Keratinocyte (primary cell): ENCODE results near the gene RBM6. TPM values are rescaled to one million over a fixed set of nuclear protein-coding genes. Genes with fewer than 3 reads are reported as not detected.

Experiments
- DNase-seq: peaks from one replicate; pipeline ENCODE4 v3.0.0-alpha.2; 2011; ENCODE audit warnings: low read depth, missing footprints, low spot score
- FAIRE-seq: peaks from 2 replicates; lab custom pipeline; 2011; peaks lifted over from hg19 to GRCh38; lab: Jason Lieb, UNC
- H2AFZ ChIP-seq: 2 replicates; pipeline ENCODE4 v1.6.0; 2012; ENCODE audit warnings: low read length, control low read depth, inconsistent platforms; ENCODE audit not compliant: control insufficient read depth
- H3K27ac ChIP-seq: 2 replicates; pipeline ENCODE4 v1.5.1; 2011; ENCODE audit warnings: low read length; ENCODE audit not compliant: control insufficient read depth, insufficient read depth
- H3K27me3 ChIP-seq: 3 replicates; pipeline ENCODE4 v1.6.0; 2011; ENCODE audit warnings: low read length; ENCODE audit not compliant: control insufficient read depth, insufficient read depth; ENCODE audit errors: extremely low read depth
- H3K36me3 ChIP-seq, 2 experiments: 2 replicates in 1 of 2; 3 replicates in 1 of 2; pipeline ENCODE4 v1.5.1; 2011; ENCODE audit warnings: low read length in 2 of 2, mild to moderate bottlenecking in 1 of 2; ENCODE audit not compliant: control insufficient read depth in 2 of 2, insufficient read depth in 2 of 2; ENCODE audit errors: extremely low read depth in 1 of 2
- H3K4me1 ChIP-seq: 3 replicates; pipeline ENCODE4 v1.5.1; 2011; ENCODE audit warnings: low read length; ENCODE audit not compliant: control insufficient read depth, insufficient read depth; ENCODE audit errors: extremely low read depth
- H3K4me2 ChIP-seq: 3 replicates; pipeline ENCODE4 v1.6.0; 2011; ENCODE audit warnings: low read depth, low read length; ENCODE audit not compliant: control insufficient read depth, insufficient read depth; ENCODE audit errors: extremely low read depth
- H3K4me3 ChIP-seq, 3 experiments: fragments of 200-600 bp in 1 of 3; sonication (generic) in 1 of 3; 2 replicates in 2 of 3; 3 replicates in 1 of 3; pipeline ENCODE4 v1.5.1; 2011 to 2016; ENCODE audit warnings: low read length in 3 of 3, mild to moderate bottlenecking in 3 of 3, control low read depth in 2 of 3, inconsistent platforms in 1 of 3, low read depth in 1 of 3, mixed read lengths in 1 of 3, mixed run types in 1 of 3, moderate library complexity in 1 of 3; ENCODE audit not compliant: control insufficient read depth in 2 of 3, insufficient read depth in 2 of 3; ENCODE audit errors: extremely low read depth in 1 of 3
- H3K79me2 ChIP-seq: 2 replicates; pipeline ENCODE4 v1.6.0; 2012; ENCODE audit warnings: low read length; ENCODE audit not compliant: control insufficient read depth, insufficient read depth
- H3K9ac ChIP-seq: 3 replicates; pipeline ENCODE4 v1.6.0; 2011; ENCODE audit warnings: low read length; ENCODE audit not compliant: control insufficient read depth, insufficient read depth; ENCODE audit errors: extremely low read depth
- H3K9me1 ChIP-seq: 3 replicates; pipeline ENCODE4 v1.6.0; 2011; ENCODE audit warnings: low read length; ENCODE audit not compliant: control insufficient read depth, insufficient read depth; ENCODE audit errors: extremely low read depth
- H3K9me3 ChIP-seq: 2 replicates; pipeline ENCODE4 v1.5.1; 2012; ENCODE audit warnings: low read depth, low read length; ENCODE audit not compliant: control insufficient read depth
- H4K20me1 ChIP-seq: 3 replicates; pipeline ENCODE4 v1.6.0; 2011; ENCODE audit warnings: low read length; ENCODE audit not compliant: control insufficient read depth, insufficient read depth; ENCODE audit errors: extremely low read depth
- EZH2 ChIP-seq: IDR thresholded peaks from one replicate; pipeline ENCODE4 v1.6.1; 2012; ENCODE audit warnings: inconsistent platforms, mild to moderate bottlenecking, low read length, moderate library complexity
- dilution Hi-C: fragments of 300-500 bp; cut with MboI; formaldehyde crosslinking; loops from one replicate; pipeline ENCODE4 v1.7.0; 2020; ENCODE audit warnings: low sequenced_read_pairs; ENCODE audit not compliant: extremely low pct_ligation_motif_present
- polyA plus RNA-seq, 5 experiments: library from polyadenylated mRNA; depleted of rRNA in 3 of 5; stranded (reverse) in 3 of 5; stranded (forward) in 1 of 5; unstranded in 1 of 5; fragments of >200 nt; gene quantifications; 1 replicate in 1 of 5; 2 replicates in 3 of 5; 3 replicates in 1 of 5; pipeline versions ENCODE4 v1.2.1 to v1.2.3, GENCODE V29; 2011 to 2012; ENCODE audit warnings: missing spikeins in 2 of 5, low read depth in 1 of 5, low replicate concordance in 1 of 5
- TF ChIP-seq, protein P1 (sequence below), 3 experiments: IDR thresholded peaks in 1 of 3; conservative IDR thresholded peaks in 1 of 3; optimal IDR thresholded peaks in 1 of 3; 2 replicates in 2 of 3; 3 replicates in 1 of 3; pipeline versions ENCODE3 to v1.5.1; 2011; ENCODE audit warnings: low read length in 3 of 3, mild to moderate bottlenecking in 3 of 3, moderate library complexity in 2 of 3, control low read depth in 1 of 3, inconsistent platforms in 1 of 3; ENCODE audit not compliant: insufficient read depth in 2 of 3; ENCODE audit errors: extremely low read depth in 1 of 3

Gene RBM6
- polyA plus RNA-seq, 1 donor (not counting 4 experiments of a cell fraction or from before 2014, with no cell fraction given), result 43.2 TPM

- no peaks in the 10 kb centered on the region for H3K9me1 ChIP-seq
- H4K20me1 ChIP-seq, result peaks cover 6% of the 10 kb centered on the region
- FAIRE-seq, result no peak
- H3K27ac ChIP-seq, result no peak overlapping the region
- H3K4me1 ChIP-seq, result peaks cover 21% of the 10 kb centered on the region
- no peak overlapping the region for H3K9ac ChIP-seq
- DNase-seq, result no peak
- TF ChIP-seq, protein P1, sequence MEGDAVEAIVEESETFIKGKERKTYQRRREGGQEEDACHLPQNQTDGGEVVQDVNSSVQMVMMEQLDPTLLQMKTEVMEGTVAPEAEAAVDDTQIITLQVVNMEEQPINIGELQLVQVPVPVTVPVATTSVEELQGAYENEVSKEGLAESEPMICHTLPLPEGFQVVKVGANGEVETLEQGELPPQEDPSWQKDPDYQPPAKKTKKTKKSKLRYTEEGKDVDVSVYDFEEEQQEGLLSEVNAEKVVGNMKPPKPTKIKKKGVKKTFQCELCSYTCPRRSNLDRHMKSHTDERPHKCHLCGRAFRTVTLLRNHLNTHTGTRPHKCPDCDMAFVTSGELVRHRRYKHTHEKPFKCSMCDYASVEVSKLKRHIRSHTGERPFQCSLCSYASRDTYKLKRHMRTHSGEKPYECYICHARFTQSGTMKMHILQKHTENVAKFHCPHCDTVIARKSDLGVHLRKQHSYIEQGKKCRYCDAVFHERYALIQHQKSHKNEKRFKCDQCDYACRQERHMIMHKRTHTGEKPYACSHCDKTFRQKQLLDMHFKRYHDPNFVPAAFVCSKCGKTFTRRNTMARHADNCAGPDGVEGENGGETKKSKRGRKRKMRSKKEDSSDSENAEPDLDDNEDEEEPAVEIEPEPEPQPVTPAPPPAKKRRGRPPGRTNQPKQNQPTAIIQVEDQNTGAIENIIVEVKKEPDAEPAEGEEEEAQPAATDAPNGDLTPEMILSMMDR (optimal IDR thresholded peaks at IDR 0.05 in 1 of 3, IDR thresholded peaks at IDR 0.05 in 1 of 3, conservative IDR thresholded peaks at IDR 0.05 in 1 of 3; ENCODE audit: extremely low read depth in 1 of 3, insufficient read depth in 2 of 3, low read length in 3 of 3), result no peak
- no peak for TF ChIP-seq EZH2
- H3K4me3 ChIP-seq, result no peak overlapping the region
- no peaks in the 10 kb centered on the region for H3K79me2 ChIP-seq
- H3K36me3 ChIP-seq, result peaks cover 32 to 33% of the 10 kb centered on the region in 2 experiments
- dilution Hi-C loops, result no loop called here
- no peaks in the 10 kb centered on the region for H3K27me3 ChIP-seq
- no peak overlapping the region for H2AFZ ChIP-seq
- H3K9me3 ChIP-seq, result no peaks in the 10 kb centered on the region
- H3K4me2 ChIP-seq, result no peak overlapping the region
These were observed 180.6 kb downstream of the RBM6 start for GRCh38 chr3:50120364-50121071.

GRCh38 chr3:50121072-50122032 is 181.4 kb downstream of the RBM6 start:
- peaks cover 21% of the 10 kb centered on the region for H3K4me1 ChIP-seq
- peak; percentile 53 for DNase-seq
- H3K27me3 ChIP-seq, result no peaks in the 10 kb centered on the region
- H3K27ac ChIP-seq, result peak overlapping the region; percentile 24
- dilution Hi-C loops, result no loop called here
- no peak overlapping the region for H2AFZ ChIP-seq
- no peak overlapping the region for H3K4me3 ChIP-seq
- H3K9me1 ChIP-seq, result no peaks in the 10 kb centered on the region
- H3K9ac ChIP-seq, result no peak overlapping the region
- peaks cover 24 to 26% of the 10 kb centered on the region in 2 experiments for H3K36me3 ChIP-seq
- H3K79me2 ChIP-seq, result no peaks in the 10 kb centered on the region
- H3K9me3 ChIP-seq, result no peaks in the 10 kb centered on the region
- H4K20me1 ChIP-seq, result peaks cover 6% of the 10 kb centered on the region
- no peak overlapping the region for H3K4me2 ChIP-seq
- TF ChIP-seq EZH2, result no peak
- TF ChIP-seq, protein P1 (optimal IDR thresholded peaks at IDR 0.05 in 1 of 3, IDR thresholded peaks at IDR 0.05 in 1 of 3, conservative IDR thresholded peaks at IDR 0.05 in 1 of 3; ENCODE audit: extremely low read depth in 1 of 3, insufficient read depth in 2 of 3, low read length in 3 of 3), result peak in 2 of 3 experiments; percentile 72 to 90
- FAIRE-seq, result peak; percentile 93
